Body of pancreas (tissue), 4 donors: ENCODE measurements around the gene NMT2.

ENCODE experiments used
- CTCF ChIP-seq, 7 experiments: fragments of 450-650 bp in 4 of 7; fragments of 200-600 bp in 3 of 7; sonication (generic) in 3 of 7; IDR thresholded peaks; one replicate each; pipeline ENCODE4 v1.5.1; 2016 to 2019; ENCODE audit warnings: antibody characterized with exemption in 7 of 7
- POLR2A ChIP-seq, 3 donors: fragments of 450-650 bp; IDR thresholded peaks; one replicate each; pipeline ENCODE4 v1.6.1; 2016; ENCODE audit warnings: antibody characterized with exemption in 3 of 3, mild to moderate bottlenecking in 2 of 3

GRCh38 chr10:15103513-15103912 lies 65.0 kb downstream of the NMT2 start:
- TF ChIP-seq CTCF (IDR thresholded peaks at IDR 0.05) = no peak
- TF ChIP-seq POLR2A (IDR thresholded peaks at IDR 0.05) = no peak
